OCI-LY3 (cell line): ENCODE measurements around the gene NEURL1B.

ENCODE experiments used
- H2AFZ ChIP-seq: fragments of 200-600, 300-600 bp; shearing (Covaris generic); 2 replicates; pipeline ENCODE4 v1.6.0; 2014; ENCODE audit warnings: antibody characterized with exemption, low read depth, low read length
- H3K27ac ChIP-seq: fragments of 200-600, 300-600 bp; sonication (generic); 2 replicates; pipeline ENCODE4 v1.5.1; 2014; ENCODE audit warnings: mild to moderate bottlenecking, low read length, moderate library complexity, mixed read lengths
- H3K27me3 ChIP-seq: fragments of 200-600, 300-600 bp; sonication (generic); 2 replicates; pipeline ENCODE4 v1.6.1; 2014; ENCODE audit warnings: low read depth, low read length, mixed read lengths
- H3K36me3 ChIP-seq: fragments of 200-600, 300-600 bp; sonication (generic); replicated peaks from 2 replicates; pipeline ENCODE3; 2014; ENCODE audit warnings: low read depth, low read length, mixed read lengths
- H3K4me1 ChIP-seq: fragments of 300-600, 200-600 bp; sonication (generic); 2 replicates; pipeline ENCODE4 v1.6.1; 2014; ENCODE audit warnings: low read length, mixed read lengths
- H3K4me2 ChIP-seq: fragments of 200-600, 300-600 bp; sonication (generic); 2 replicates; pipeline ENCODE4 v1.6.1; 2014; ENCODE audit warnings: low read length, mixed read lengths
- H3K4me3 ChIP-seq: fragments of 300-600, 200-600 bp; sonication (generic); 2 replicates; pipeline ENCODE4 v1.5.1; 2014; ENCODE audit warnings: antibody characterized with exemption, mild to moderate bottlenecking, low read length, moderate library complexity
- H3K79me2 ChIP-seq: fragments of 300-600, 200-600 bp; shearing (Covaris generic); 2 replicates; pipeline ENCODE4 v1.6.1; 2014; ENCODE audit warnings: mild to moderate bottlenecking, low read length, mixed read lengths
- H3K9ac ChIP-seq: fragments of 300-600, 200-600 bp; shearing (Covaris generic); 2 replicates; pipeline ENCODE4 v1.6.0; 2014; ENCODE audit warnings: mild to moderate bottlenecking, low read length, moderate library complexity
- H3K9me3 ChIP-seq: fragments of 200-600, 300-600 bp; shearing (Covaris generic); 2 replicates; pipeline ENCODE4 v1.6.1; 2014; ENCODE audit warnings: low read length, mixed read lengths; ENCODE audit not compliant: insufficient read depth
- H4K20me1 ChIP-seq: fragments of 200-600, 300-600 bp; sonication (generic); 2 replicates; pipeline ENCODE4 v1.6.1; 2016; ENCODE audit warnings: low read length, mixed read lengths; ENCODE audit not compliant: insufficient read depth
- CTCF ChIP-seq: fragments of 200-600, 300-600 bp; sonication (generic); IDR thresholded peaks from 2 replicates; pipeline ENCODE4 v1.5.1; 2014; ENCODE audit warnings: antibody characterized with exemption, low read length, low read depth
- EZH2phosphoT487 ChIP-seq: fragments of 200-600 bp; shearing (Covaris generic); IDR thresholded peaks from 2 replicates; pipeline ENCODE4 v1.6.1; 2018; ENCODE audit warnings: antibody characterized with exemption, mixed run types, low read depth

The NEURL1B gene

GRCh38 chr5:172636279-172637050 lies 4.6 kb upstream of the NEURL1B start:
- no peaks in the 10 kb centered on the region for H3K79me2 ChIP-seq
- TF ChIP-seq EZH2phosphoT487 = no peak
- H3K4me2 ChIP-seq = no peak overlapping the region
- no peaks in the 10 kb centered on the region for H3K9me3 ChIP-seq
- H4K20me1 ChIP-seq = no peaks in the 10 kb centered on the region
- H3K27me3 ChIP-seq = peaks cover 7% of the 10 kb centered on the region; the same call in 1 of the 2 replicates
- no peaks in the 10 kb centered on the region for H3K36me3 ChIP-seq
- no peak overlapping the region for H2AFZ ChIP-seq
- no peak overlapping the region for H3K9ac ChIP-seq
- H3K4me1 ChIP-seq = no peaks in the 10 kb centered on the region
- H3K4me3 ChIP-seq = no peak overlapping the region
- H3K27ac ChIP-seq = no peak overlapping the region

GRCh38 chr5:172637110-172637580 lies 3.9 kb upstream of the NEURL1B start:
- no peaks in the 10 kb centered on the region for H3K4me1 ChIP-seq
- no peaks in the 10 kb centered on the region for H3K36me3 ChIP-seq
- no peak for TF ChIP-seq CTCF
- TF ChIP-seq EZH2phosphoT487 = no peak
- H3K27ac ChIP-seq = no peak overlapping the region
- H3K27me3 ChIP-seq = peaks cover 7% of the 10 kb centered on the region; the same call in 1 of the 2 replicates
- no peak overlapping the region for H3K4me2 ChIP-seq
- H3K79me2 ChIP-seq = no peaks in the 10 kb centered on the region
- H3K4me3 ChIP-seq = no peak overlapping the region
- H4K20me1 ChIP-seq = no peaks in the 10 kb centered on the region
- H2AFZ ChIP-seq = no peak overlapping the region
- H3K9me3 ChIP-seq = no peaks in the 10 kb centered on the region
- no peak overlapping the region for H3K9ac ChIP-seq

- Histone ChIP-seq H3K79me2 (no peaks in the 10 kb centered on the region), H2AFZ (no peak overlapping the region), H3K27me3 (peaks cover 13% of the 10 kb centered on the region; the same call in 1 of the 2 replicates), H3K9me3 (no peaks in the 10 kb centered on the region), H3K27ac (no peak overlapping the region), H3K4me3 (no peak overlapping the region), H3K36me3 (no peaks in the 10 kb centered on the region), H3K4me2 (no peak overlapping the region), H3K4me1 (no peaks in the 10 kb centered on the region), H3K9ac (no peak overlapping the region), H4K20me1 (no peaks in the 10 kb centered on the region)
- no peak for TF ChIP-seq EZH2phosphoT487
- no peak for TF ChIP-seq CTCF
Measured at GRCh38 chr5:172637740-172638139, 3.3 kb upstream of the NEURL1B start.

- no peaks in the 10 kb centered on the region for H3K79me2 ChIP-seq
- no peak overlapping the region for H3K4me3 ChIP-seq
- H3K9me3 ChIP-seq = no peaks in the 10 kb centered on the region
- no peak for TF ChIP-seq CTCF
- no peak for TF ChIP-seq EZH2phosphoT487
- H3K27ac ChIP-seq = no peak overlapping the region
- no peaks in the 10 kb centered on the region for H3K36me3 ChIP-seq
- H4K20me1 ChIP-seq = no peaks in the 10 kb centered on the region
- no peak overlapping the region for H3K9ac ChIP-seq
- no peak overlapping the region for H3K4me2 ChIP-seq
- H2AFZ ChIP-seq = no peak overlapping the region
- H3K27me3 ChIP-seq = peaks cover 18% of the 10 kb centered on the region
- H3K4me1 ChIP-seq = no peaks in the 10 kb centered on the region
Measured at GRCh38 chr5:172638209-172638768, 2.8 kb upstream of the NEURL1B start.
